GM19324 (cell line): ENCODE data around the gene FBN2.

ENCODE experiments used
- ATAC-seq: cut with Tn5 transposase; IDR thresholded peaks from one replicate; pipeline ENCODE4 v1.9.1; 2021; ENCODE audit warnings: mild to moderate bottlenecking, moderate library complexity; ENCODE audit not compliant: unreplicated experiment, low FRiP score

Gene FBN2

GRCh38 chr5:128538000-128538249, at the start of gene FBN2:
Gene FBN2 (minus strand): TSS chr5:128538245. CDS start chr5:128537603, 642 bp downstream.
- ATAC-seq: no peak

DNA sequence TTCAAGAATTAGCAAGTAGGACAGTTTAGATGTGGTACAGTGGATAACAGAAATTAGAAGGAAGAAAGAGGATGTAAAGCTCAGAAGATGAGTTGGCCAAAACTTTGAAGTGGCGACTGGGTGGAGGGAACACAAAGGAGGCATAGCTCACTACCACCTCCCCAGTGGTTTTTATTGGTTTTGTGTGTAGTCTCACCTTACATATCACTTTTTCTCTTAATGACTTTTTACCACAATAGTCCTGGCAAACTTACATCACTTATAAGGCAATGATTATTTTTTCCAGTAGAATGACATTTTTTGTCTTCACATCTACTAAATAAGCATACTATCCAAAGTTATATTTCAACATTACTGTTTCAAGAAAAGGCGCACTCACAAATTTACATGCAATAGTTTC, 49.2 kb upstream of the FBN2 start:
- no peak for ATAC-seq

DNA sequence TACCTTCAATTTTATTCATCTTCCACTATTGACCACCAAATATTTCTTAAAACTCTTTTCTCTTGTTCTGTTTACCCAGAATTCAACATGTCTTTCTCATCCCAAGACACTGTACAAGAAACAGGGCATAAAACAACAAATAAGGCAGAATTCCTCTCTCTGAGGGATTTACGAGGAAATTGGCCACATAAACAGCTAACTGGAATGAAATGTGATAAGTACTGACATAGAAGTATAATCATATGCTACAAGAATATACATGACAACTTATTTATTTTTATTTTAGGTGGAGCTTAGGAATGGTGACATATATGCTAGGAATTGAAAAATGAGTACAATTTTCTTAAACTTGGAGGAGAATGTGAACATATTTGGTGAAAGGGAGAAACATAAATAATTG, 48.8 kb upstream of the FBN2 start:
- ATAC-seq: no peak

DNA sequence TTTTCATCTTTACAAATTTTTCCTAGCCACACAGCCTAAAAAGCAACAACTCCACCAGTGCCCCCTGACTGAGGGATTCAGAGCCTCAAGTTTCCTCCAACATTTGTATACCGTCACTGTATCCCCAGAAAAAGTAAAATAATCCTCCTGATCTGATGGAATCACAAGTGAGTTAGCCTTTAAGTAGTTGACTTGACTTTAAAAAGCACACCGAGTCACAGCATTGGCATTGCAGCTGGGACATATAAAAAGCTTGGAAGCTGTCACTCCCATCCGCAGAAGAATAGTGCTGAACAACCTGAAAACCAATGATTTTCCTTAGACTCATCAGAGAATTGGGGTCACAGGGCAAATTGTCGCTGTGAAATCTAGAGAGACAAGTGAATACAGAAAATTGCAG, 41.6 kb upstream of the FBN2 start:
- ATAC-seq: no peak

DNA sequence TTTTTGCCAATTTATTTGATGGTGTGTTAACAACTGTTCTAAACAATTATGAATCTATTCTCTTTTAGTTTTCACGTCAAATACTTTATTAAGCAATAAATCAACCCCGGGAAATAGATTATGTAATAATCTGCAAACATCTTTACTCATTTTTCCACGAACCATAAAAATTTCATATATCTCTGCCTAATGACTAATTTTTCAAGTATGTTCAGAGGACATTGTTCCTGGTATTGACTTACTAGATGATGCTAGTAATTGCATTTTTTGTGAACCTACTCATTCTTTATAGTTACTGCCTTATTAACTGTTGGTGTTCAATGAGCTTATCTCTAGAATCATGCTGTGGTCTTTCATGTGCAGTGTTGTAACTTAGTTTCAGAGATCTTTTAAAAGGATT, 41.0 kb upstream of the FBN2 start:
- no peak for ATAC-seq

- no peak for ATAC-seq
Measured at GRCh38 chr5:128574041-128574440, 36.0 kb upstream of the FBN2 start.

- no peak for ATAC-seq
Measured at GRCh38 chr5:128572930-128573319, 34.9 kb upstream of the FBN2 start.

- ATAC-seq: no peak
Measured at GRCh38 chr5:128572051-128572929, 34.2 kb upstream of the FBN2 start.

GRCh38 chr5:128566178-128566577, 28.1 kb upstream of the FBN2 start:
- no peak for ATAC-seq

GRCh38 chr5:128559300-128560297, 21.6 kb upstream of the FBN2 start:
- no peak for ATAC-seq

DNA sequence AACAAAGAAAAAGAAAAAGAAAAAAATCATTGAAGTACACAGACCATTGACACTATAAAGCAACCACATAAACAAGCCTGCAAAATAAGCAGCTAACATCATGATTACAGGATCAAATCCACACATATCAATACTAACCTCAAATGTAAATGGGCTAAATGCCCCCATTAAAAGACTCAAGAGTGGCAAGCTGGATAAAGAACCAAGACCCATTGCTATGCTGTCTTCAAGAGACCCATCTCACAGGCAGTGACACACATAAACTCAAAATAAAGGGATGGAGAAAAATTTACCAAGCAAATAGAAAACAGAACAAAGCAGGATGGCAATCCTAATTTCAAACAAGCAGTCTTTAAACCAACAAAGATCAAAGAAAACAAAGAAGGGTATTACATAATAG, 15.7 kb upstream of the FBN2 start:
- ATAC-seq: no peak

- ATAC-seq: no peak
Measured at GRCh38 chr5:128551476-128551875, 13.4 kb upstream of the FBN2 start.

DNA sequence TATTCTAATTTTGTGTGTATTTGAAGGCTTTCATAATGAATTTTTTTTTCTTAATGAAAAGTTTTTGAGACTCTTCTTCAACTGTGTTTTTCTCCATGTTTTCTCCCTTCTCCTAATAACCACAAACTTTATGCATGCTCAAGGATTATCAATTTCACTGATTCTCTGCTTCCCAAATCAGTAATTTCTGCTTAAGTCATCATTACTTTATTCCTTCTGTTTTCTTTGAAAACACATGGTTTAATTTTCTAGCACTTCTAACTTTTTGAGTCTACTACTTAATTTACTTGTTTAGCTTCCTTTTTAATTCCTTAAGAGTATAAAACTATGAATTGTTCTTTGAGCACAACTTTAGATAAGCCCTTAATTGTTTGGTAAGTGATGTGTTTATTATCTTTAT, 11.5 kb upstream of the FBN2 start:
- ATAC-seq: no peak

- ATAC-seq: no peak
Measured at GRCh38 chr5:128546658-128547281, 8.7 kb upstream of the FBN2 start.

DNA sequence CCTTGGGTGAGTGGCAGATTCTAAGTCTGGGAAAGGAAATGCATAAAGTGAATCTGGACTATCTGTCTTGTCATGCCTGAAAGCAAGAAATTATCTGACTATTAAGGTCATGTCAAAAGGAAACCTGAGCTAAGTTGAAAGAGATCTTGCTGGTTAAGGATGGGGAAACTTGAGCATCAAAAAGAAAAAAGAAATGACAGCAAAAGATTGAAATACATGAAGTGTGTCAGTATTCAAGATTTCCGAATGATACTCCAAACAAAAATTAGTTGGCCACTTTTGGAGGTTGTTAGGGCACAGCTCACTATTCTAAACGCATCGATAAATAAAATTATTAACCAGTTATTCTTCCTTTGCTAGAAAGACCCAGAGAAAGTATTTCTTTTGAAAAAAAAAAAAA, 3.3 kb upstream of the FBN2 start:
- ATAC-seq: no peak

DNA sequence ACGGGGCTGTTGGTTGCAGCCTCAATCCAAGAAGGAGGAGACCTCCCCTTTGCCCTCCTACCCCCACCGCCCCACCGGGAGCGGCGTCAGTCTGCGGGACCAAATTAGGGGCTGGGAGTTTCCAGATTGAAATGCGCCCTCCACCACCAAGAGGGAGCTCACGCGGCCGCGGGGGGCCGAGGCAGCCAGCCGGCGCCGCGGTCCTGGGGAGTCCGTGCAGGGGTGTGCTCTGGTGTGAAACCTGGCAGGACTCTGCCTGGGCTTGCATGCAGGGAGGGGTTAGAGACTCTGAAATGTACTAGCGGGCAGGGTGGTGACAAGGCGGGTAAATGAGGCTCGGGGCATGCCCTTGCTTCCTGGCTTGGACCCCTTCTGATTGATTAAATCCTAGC, 989 bp upstream of the FBN2 start:
- no peak for ATAC-seq

DNA sequence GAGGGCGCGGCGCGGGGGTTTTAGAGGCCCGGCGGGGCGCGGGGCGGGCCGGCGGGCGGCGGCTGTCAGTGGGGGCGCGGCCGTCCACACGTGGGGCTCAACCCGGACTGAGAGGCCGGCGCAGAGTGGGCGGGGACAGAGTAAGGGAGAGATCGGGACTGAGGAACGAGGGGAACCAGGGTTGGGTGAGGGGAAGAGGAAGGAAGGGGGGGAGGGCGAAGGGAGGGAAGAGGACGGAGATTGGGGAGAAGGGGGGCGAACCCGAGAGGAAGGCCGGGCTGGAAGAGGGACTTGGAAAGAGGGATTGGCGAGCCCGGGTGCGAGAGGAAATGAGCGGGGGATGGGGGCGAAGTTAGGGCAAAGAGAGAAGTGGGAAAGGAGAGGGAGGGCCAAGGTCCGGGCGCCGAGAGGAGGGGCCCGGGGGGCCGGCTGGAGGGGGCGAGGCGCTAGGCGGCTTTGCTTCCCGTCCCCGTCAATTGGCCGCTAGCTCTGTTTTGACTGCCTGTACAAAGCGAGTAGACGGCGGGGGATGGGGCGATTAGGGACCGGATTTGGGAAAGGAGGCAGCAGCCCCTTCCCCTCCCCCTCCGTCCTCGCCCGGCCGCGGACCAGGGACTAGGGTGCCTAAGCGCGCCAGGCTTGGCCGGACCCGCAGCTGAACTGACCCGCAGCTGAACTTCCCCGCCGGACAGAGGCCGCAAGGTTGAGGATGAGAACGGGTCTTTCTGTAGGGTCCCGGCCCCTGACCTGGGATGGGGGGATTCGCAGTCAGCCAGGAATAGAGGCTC, 399 bp upstream of the FBN2 start:
- ATAC-seq: no peak

DNA sequence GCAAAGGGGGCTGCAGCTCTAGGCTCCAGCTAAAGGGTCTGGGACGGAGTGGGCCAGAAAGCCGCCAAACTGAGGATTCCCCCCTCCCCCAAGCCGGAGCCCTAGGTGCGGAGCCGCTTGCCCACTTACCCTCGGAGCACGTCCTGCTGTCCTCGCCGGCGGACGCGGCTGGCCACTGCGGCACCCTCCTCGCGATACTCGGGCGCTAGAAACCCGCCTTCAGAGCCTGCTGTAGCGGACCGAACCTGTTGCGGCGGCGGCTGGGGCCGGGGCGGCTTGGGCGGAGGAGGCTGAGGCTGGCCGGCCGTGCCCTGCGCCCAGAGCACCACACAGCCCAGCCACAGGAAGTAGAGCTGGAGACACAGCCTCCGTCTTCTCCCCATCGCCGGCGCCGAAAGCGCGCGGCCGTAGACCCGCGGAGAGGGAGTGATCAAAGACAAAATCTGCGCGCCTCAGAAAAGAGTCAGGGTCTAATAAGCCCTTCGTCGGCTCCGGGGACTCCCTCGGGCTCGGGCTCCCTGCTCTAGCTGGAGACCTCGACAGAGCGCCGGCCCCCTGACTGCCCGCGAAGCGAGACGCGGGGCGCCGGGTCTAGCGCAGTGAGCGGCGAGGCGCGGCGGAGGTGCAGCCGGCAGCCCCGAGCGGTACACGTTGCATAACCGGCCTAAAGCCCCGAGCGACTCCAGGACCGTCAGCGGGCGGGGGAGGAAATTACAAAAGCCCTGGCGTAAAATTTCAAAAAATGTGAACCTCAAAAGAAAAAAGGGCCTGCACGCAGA, 635 bp downstream of the FBN2 start:
- ATAC-seq: no peak
